Amygdala (tissue), 56 donors: Measurements from ENCODE around the gene ATP6V0C.

Experiments
- DNase-seq, 56 donors: peaks; one replicate each; lab custom pipeline; 2025; lab: John Stamatoyannopoulos, UW

Gene ATP6V0C

DNA sequence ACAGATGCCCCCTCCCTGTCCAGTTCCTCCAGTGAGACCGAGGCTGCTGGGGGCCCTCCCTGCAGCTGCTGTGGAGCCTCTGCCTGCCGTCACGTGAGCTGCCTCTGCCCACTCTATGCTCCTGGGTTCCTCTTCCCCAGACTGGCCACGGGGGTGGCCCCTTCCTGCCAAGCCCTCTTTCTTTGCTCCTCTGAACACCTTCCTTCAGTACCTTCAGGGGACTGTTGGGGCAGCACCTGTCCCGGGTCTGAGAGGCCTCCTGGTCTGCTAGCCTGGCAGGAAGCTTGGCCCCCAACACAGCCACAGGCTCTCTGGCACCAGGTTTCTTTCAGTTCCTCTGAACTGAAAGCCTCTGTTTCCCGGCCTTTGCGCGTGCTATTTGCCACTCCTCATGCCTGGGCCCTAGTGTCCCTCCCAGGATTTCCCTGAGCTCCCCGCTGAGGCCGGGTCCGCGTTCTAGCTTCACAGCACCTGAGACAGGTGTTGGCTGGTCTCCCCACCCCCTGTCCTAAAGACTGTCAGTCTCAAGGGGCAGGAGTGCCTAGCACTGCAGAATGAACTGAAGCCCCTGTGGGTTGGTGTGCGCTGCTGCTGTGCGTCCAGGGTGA lies 6.6 kb upstream of the ATP6V0C start:
- DNase-seq = peak in 4 of 56 donors; percentile 9 to 33 (median 28)

DNA sequence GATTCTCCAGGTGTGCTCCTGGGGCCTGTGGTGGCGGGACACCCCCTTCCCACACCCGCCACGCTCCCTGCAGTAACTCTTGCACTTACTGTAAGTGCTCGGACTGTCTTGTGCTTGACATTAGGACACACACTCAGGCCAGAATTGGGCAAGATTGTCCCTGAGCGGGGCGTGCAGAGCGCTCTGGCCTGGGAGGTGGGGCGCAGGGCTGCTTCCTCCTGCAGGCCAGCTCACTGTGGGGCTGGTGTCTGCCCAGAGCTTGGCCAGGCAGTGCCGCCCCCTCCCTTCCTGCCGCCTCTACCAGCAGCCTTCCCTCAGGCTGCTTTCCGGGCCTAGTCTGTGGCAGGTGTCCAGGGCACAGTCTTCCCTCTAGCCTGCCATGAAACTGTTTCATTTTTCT lies 6.1 kb upstream of the ATP6V0C start:
- DNase-seq = no peak

DNA sequence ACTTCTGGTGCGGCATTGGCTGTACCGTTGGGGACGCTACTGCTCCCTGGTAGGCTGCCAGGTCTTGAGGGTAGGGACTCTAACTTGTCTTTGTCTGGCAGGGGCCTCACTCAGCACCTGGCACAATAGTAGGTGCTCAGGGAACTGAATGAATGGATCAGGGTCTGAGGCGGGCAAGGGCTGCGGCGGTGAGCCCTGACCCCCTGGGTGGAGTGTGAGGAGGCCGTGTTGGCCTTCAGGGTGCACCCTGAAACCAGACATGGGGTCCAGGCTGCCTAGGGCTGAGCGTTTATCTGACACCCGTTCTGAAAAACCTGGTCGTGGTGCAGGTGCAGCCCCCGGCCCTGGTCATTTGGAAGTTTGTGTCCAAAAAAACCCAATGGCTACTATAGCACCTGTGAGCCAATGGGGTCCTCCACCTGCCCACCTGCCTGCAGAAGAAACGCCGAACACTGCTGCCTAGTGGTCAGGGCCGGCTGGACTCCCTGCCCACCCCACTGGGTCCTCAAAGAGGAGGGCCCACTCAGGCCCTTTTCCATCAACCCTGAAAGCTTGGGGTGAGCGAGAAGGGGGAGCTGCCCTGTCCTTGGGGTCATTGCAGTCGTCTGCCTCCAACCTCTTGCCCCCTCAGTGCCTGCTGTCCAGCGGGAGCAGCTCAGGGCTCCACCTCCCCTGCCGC lies 4.9 kb upstream of the ATP6V0C start:
- DNase-seq = no peak

DNA sequence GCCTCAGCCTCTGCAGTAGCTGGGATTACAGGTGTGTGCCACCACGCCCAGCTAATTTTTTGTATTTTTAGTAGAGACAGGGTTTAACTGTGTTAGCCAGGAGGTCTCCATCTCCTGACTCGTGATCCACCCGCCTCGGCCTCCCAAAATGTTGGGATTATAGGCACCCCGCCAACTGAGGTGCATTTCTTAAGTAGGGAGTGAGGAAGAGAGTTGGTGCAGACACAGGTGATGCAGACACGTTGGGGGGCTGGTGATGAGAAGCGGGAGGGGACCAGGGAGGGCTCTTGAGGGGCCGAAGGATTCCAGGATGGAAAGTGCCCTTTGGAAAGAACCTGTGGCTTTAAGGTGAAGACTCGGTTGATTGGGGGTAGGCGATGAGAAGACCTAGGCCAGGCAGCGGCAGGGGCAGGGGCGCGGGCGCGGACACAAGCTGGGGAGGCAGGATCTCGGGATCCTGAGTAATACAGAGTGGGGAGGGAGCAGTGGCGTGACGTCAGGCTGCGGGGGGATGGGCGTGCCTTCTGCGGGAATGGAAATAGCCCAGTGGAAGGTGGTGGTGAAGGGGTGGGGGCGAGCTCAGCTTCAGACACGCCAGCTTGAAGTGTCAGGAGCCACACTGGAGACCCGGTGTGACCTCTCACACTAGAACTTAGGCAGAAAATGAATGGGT lies 2.5 kb upstream of the ATP6V0C start:
- peak in 21 of 56 donors; percentile 24 to 69 (median 38) for DNase-seq

DNA sequence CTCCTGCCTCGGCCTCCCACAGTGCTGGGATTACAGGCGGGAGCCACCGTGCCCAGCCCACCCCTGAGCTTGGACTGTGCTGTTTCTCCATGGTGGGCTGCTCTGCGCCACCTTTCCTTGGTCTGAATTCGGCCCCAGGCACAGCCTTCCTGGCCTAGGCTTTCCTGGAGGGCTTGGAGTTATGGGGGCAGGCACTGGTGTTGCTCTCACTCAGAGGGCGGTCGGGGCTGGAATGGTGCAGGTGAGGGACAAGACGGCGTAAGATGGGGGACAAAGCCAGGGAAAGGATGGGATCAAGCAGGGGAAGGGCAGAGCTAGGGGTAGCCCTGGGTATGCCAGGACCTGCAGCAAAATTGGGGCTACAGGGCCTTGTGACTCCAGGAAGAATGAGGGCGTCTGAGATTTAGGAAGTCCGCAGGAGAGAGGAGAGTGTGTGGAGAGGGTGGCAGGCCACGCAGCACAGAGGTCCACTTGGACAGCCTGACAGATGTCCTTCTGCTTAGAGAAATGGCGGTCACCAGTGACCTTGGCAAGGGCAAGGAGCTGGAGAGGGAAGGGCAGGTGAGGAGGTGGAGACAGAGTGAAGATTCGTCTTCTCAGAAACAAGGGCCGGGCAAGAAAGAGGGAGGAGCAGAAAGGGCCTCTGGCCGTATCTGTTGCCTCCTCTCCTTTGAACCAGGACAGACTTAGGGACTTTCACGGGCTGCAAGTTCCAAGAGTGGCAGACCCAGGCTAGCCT lies 1.6 kb upstream of the ATP6V0C start:
- no peak for DNase-seq

DNA sequence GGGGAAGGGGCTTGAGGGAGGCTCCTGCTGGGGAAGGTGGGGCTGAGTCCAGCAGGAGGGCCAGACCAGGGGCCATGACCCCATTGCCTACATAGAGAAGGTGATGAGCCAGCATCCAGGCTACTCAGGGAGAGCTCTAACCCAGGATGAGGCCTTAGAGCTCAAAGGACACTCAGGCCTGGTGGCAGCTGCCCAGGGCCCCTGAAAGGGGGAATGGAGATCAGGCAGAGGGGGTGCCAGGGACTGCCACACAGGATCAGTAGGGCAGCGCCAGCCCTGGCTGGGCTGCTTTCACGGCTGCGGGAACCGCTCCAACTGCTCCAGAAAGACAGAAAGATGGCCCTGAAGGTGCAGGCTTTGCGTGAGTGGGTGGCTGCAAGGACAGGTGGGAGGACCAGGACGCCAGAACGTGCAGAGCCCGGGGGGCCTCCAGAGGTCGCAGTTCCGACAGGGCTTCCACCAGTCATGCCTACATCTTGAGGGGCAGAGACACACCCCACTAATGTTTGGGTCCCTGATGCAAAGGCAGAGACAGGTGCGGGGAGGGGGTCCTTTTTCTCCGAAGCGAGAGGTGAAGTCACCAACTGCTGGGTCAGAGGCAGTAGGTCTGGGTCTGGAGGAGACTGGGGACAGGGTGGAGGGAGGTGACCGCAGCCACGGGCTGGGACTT lies 882 bp upstream of the ATP6V0C start:
- peak in 1 of 56 donors; percentile 8 for DNase-seq

DNA sequence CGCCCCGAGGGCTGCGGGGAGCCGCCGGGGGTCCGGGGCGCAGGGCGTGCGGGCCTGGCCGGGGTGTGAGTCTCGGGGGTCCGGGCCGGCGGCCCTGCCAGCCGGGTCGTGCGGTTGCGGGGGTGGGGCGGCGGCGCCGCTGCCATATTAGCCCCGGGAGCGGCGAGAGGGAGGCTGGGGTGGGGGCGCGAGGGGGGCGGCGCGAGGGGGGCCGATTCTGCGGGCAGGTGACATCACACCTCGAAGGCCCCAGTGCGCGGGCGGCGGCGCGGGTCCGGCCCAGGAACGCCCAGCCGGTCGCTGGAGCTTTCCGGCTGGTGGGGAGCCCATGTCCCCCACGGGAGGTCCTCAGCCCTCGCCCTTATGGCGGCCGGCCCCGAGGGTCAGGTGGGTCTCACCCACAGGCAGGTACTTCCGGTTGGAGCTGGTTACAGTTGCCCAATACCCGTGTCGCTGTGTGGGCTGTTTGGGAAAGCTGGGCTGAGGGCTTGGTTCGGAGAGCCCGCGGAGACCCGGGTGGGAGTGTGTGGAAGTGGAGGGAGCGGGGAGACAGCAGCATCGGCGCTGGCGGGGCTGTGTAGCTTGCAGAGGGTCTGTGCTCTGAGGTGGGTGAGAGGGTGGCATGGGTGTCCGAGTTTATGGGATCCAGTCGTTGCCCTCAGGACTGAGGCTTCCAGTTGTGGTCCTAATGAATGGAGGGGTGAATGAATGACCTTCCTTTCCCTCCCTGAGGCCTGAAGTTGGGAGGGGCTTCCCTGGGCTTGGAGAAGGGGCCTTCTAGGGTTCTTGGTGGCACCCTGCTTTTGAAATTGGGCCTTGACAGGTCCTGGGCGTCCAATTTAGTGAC lies 804 bp downstream of the ATP6V0C start:
- peak in 1 of 56 donors; percentile 83 for DNase-seq

DNA sequence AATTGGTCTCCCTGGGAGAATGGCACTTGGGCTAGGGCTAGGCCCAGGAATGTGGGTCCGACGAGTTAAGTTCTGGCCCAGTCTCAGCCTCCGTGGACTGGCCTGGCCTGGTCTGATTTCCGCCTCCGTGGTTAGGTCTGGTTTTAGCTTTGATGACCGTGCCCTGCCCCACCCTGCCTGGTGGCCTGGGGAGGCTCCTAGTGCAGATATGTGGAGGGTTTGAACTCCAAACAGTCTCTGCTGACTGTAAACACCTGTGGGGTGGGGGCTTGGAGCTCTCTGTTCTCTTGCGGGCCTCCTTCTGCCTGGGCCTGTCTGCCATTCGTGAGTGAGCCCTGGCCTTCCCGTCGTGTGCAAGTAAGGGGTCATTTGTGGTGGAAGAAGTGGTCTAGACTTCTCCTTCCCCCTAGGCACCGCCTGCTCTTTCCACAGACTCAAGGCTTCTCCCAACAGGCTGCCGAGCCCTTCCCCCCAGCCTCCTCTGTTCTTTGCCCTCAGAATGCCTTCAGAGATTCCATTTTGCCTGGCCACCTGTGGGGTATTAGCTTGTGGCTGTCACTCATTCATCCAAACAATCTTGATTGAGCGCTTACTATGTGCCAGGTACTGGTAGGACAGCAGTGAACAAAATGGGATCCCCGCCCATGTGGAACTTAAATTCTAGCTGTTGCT lies 1.6 kb downstream of the ATP6V0C start:
- no peak for DNase-seq

DNA sequence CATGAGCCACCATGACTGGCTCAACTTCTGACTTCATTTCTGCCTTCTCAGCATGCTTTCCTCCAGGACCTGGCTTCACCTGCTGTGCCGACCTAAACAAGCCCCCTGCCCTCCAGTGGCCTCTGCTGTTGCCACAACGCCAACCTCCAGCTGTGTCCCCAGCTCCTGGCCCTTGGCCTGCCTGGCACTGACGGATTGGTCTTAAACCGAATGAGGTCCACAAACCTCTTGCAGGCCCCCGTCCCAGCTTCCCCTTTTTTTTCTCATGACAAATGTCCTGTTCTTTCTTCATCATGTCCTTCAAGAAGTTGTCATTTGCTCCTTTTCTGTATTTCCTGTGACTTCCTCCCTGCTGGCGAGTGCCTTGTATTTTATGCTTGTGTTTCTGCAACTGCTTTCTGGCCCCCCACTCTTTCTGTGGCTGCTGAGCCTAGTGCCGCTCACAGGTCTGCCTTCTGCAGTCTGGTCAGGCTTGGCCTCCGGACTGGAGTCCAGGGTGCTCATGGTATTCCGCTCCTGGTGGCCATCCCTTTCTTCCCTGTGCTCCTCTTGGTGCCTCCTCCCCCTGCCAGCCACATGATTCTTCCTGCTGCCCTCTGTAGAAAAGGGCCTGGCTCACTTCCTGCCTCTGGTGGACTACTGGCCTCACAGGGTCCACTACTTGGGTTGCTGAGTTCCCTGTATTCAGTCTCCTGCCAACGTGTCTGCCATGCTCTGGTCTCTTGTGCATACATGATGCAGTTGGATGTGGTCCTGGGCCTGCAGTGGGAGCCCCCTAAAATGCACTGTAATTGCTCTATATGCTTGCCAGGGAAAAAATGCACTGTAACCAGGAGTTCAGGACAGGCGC lies 2.9 kb downstream of the ATP6V0C start:
- peak in 7 of 56 donors; percentile 17 to 55 (median 30) for DNase-seq

DNA sequence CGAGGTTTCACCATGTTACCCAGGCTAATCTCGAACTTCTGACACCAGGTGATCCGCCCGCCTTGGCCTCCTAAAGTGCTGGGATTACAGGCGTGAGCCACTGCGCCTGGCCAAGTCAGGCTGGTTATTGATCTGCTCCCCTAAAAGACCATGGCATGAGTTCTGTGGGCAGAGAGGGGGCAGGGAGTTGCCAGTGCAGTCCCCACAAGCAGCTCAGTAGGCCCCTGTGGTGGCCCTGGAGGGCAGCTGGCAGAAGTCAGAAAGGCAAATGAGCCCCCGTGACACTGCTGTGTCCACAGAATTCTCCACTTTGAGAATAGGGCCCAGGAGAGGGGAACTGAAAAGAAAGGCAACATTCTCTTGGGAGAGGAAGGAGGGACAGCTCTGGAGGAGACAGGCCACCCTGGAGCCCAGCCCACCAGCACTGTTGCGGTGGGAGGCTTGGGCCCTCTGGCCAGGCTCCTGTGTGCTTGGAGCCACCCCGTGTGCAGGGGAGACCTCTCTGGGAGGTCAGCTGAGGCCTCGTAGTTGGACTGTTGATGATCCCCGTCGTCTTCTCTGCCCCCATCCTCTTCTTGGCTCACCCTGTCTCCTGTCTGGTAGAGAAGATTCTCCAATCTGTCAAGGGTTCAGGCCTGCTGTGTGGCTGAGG lies 4.3 kb downstream of the ATP6V0C start:
- DNase-seq = no peak

DNA sequence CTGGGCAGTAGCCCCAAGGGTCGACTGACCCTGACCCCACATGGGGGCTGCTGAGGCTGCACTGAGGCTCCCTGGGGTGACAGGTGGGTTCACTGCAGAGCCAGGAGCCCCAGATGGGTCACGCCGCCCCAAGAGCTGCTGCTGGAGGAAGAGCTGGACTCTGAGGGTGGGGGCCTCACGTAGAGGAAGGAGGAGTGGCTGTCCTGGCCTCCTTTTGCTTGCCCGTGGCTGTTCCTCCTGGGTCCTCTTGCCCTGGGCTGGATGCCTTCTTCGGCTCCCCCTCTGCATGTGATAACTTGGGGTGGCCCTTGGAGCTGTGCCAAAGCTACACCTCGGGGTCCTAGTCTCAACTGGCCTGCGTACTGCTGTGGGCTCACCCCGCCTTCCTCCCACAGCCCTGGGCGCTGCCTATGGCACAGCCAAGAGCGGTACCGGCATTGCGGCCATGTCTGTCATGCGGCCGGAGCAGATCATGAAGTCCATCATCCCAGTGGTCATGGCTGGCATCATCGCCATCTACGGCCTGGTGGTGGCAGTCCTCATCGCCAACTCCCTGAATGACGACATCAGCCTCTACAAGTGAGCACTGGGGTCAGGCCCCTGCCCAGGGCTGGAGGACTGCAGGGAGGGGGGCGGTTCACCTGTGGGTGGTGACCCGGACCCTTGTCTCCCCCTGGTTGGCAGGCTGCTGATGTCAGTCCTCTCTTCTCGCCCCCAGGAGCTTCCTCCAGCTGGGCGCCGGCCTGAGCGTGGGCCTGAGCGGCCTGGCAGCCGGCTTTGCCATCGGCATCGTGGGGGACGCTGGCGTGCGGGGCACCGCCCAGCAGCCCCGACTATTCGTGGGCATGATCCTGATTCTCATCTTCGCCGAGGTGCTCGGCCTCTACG lies 5.3 kb downstream of the ATP6V0C start:
- peak in 1 of 56 donors; percentile 48 for DNase-seq

DNA sequence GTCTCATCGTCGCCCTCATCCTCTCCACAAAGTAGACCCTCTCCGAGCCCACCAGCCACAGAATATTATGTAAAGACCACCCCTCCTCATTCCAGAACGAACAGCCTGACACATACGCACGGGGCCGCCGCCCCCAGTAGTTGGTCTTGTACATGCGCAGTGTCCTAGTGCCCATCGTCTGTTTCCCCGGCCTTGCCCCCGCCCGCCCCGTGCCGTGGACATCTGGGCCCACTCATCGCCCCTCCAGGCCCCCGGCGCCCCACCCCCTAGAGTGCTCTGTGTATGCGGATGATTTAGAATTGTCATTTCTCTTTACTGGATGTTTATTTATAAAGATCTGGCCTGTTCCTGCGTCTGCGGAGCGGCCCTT lies 5.9 kb downstream of the ATP6V0C start:
- DNase-seq = no peak

DNA sequence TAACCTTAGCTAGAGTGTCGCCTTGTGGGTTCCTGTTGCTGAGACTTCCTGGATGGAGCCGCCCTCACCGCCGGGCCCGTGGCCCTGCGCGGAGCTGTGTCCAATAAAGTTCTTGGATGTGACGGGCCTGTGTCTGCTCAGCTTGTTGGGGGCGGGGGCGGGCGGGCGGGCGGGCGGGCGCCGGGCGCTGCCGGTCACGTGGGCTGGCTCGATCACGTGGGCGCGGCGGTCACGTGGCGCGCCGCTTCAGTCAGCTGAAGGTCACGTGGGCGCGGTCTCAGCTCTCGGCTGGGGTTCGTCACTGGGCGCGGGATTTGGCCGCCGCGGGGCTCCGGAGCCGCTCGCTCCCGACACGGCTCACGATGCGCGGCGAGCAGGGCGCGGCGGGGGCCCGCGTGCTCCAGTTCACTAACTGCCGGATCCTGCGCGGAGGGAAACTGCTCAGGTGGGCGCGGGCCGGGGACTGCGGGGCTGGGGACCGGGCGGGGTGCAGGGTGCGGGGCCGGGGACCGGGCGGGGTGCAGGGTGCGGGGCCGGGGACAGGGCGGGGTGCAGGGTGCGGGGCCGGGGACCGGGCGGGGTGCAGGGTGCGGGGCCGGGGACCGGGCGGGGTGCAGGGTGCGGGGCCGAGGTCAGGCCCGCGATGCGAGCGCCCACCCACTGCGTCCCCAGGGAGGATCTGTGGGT lies 6.5 kb downstream of the ATP6V0C start, which contains the start of gene AMDHD2:
AMDHD2 (plus strand) TSS at position 275 of the 687 bp plus-strand sequence; CDS start at position 363, 88 bp downstream.
- DNase-seq = peak in 55 of 56 donors; percentile 35 to 96 (median 79)

DNA sequence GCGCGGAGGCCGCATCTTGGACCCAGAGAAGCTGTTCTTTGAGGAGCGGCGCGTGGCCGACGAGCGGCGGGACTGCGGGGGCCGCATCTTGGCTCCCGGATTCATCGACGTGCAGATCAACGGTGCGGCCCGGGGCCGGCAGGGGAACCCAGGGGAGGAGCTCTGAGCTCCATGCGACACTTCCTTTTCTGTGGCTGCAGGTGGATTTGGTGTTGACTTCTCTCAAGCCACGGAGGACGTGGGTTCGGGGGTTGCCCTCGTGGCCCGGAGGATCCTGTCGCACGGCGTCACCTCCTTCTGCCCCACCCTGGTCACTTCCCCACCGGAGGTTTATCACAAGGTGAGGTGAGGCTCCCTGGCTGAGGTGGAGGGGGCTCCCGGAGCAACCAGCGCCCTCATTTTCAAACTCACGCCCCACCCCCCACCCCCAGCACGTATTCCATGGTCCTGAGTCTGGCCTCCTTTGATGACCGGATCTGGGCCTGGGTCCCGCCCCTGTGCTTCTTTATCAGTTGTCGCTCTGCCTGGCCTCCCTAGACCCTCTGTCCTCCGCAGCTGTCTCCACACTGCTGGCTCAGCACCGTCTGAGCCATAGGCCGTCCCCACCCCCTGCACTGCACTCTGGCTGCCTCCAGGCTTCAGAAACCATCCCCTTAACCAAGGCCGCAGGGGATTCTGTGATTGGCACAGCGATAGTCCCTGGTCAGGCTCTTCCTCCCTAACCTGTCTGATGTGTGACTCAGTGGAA lies 7.2 kb downstream of the ATP6V0C start:
- no peak for DNase-seq

DNA sequence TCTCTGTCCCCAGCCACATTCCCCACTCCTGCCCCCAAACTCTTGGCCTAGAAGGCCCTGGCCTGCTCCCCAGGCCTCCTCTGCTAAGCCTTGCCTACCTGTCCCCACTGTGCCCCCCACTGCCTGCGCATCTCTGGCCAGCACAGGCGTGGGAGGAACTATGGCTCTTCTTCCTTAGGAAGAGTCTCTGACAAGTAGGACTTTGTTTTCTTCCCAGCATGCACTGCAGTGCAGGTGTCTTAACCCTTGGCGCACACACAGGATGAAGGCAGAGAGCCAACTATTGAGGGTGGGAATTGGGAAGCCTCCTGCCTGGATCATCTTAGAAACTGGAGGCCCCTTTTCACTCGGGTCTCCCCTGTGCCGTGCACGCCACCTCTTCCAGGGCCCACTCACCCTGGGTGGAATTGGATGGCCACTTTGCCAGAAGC lies 10.1 kb downstream of the ATP6V0C start:
- no peak for DNase-seq
